Smooth muscle cell (in vitro differentiated cells): Measurements from ENCODE around the gene PLPP3. TPM values are rescaled to one million over a fixed set of nuclear protein-coding genes. Genes with fewer than 3 reads are reported as not detected.

Source experiments
- DNase-seq: peaks from one replicate; lab custom pipeline; 2025; ENCODE audit not compliant: unreplicated experiment; lab: John Stamatoyannopoulos, UW
- H2AFZ ChIP-seq: fragments of 200-600 bp; sonication (generic); 2 replicates; pipeline ENCODE4 v1.6.0; 2016; ENCODE audit warnings: antibody characterized with exemption, low read depth, mild to moderate bottlenecking
- H3F3A ChIP-seq: fragments of 200-600 bp; sonication (generic); 2 replicates; pipeline ENCODE4 v1.6.0; 2017; ENCODE audit warnings: antibody characterized with exemption, low read depth
- H3K27ac ChIP-seq: fragments of 200-600 bp; sonication (generic); 2 replicates; pipeline ENCODE4 v1.5.1; 2016; ENCODE audit warnings: low read depth, mild to moderate bottlenecking
- H3K27me3 ChIP-seq: fragments of 200-600 bp; sonication (generic); 2 replicates; pipeline ENCODE4 v1.6.1; 2016; ENCODE audit warnings: low read depth, mild to moderate bottlenecking
- H3K36me3 ChIP-seq: fragments of 200-600 bp; sonication (generic); 2 replicates; pipeline ENCODE4 v1.5.1; 2016; ENCODE audit warnings: low read depth
- H3K4me1 ChIP-seq: fragments of 200-600 bp; sonication (generic); 2 replicates; pipeline ENCODE4 v1.5.1; 2016; ENCODE audit warnings: low read depth
- H3K4me2 ChIP-seq: fragments of 200-600 bp; sonication (generic); 2 replicates; pipeline ENCODE4 v1.6.0; 2016; ENCODE audit warnings: mild to moderate bottlenecking
- H3K4me3 ChIP-seq: fragments of 200-600 bp; sonication (generic); 2 replicates; pipeline ENCODE4 v1.5.1; 2016; ENCODE audit warnings: mild to moderate bottlenecking
- H3K79me2 ChIP-seq: fragments of 200-600 bp; sonication (generic); 2 replicates; pipeline ENCODE4 v1.6.0; 2016; ENCODE audit warnings: low read depth, mild to moderate bottlenecking
- H3K9ac ChIP-seq: fragments of 200-600 bp; sonication (generic); 2 replicates; pipeline ENCODE4 v1.6.0; 2016; ENCODE audit warnings: low read depth
- H3K9me3 ChIP-seq: fragments of 200-600 bp; sonication (generic); replicated peaks from 2 replicates; pipeline ENCODE4 v1.5.1; 2016; ENCODE audit warnings: low read depth
- H4K20me1 ChIP-seq: fragments of 200-600 bp; sonication (generic); 2 replicates; pipeline ENCODE4 v1.6.0; 2016; ENCODE audit warnings: low read depth
- WGBS: methylation state at CpG from one replicate; pipeline ENCODE4 v1.1.7; 2016; ENCODE audit warnings: low lambda C conversion rate; 5-methylcytosine and 5-hydroxymethylcytosine counted together
- polyA plus RNA-seq: library from polyadenylated mRNA; unstranded; fragments of >200 nt; fragmentation: Nextera tagmentation; extraction: Ambion mirVana; gene quantifications from 2 replicates; pipeline ENCODE4 v1.2.1, GENCODE V29; 2016
- total RNA-seq: library from RNA; depleted of rRNA; stranded (reverse); fragments of >200 nt; gene quantifications from 2 replicates; pipeline ENCODE4 v1.2.3, GENCODE V29; 2014
- TF ChIP-seq, protein P1 (sequence below): fragments of 200-600 bp; sonication (generic); IDR thresholded peaks from 2 replicates; pipeline ENCODE4 v1.5.1; 2017; ENCODE audit warnings: borderline replicate concordance, mild to moderate bottlenecking, antibody characterized with exemption; ENCODE audit not compliant: insufficient read depth, poor library complexity, severe bottlenecking

PLPP3 gene
- total and polyA plus RNA-seq, 2 experiments from 2014 or later, result 56.9 to 81.5 TPM

DNA sequence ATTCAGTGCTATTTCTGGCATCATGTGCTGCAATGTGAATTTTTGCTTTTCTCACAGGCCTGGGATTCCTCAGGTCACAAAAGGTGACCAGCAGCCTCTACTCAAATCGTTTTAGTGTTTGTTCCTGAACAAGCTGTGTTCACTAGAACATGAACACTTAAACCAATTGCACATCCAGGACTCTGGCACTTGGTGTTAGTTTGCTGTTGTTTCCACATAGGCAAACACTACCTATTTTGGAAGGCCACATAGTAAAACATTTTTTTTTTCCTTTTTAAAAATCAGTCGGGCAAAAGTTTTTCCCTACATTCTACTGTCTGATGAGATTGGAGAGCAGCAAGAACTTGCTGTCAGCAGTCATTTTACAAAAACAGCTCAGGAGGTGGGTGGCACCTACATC, 83.2 kb downstream of the PLPP3 start:
- Histone ChIP-seq H3K4me3 (no peak overlapping the region), H3F3A (peaks cover 14% of the 10 kb centered on the region), H3K36me3 (no peaks in the 10 kb centered on the region), H3K9me3 (no peaks in the 10 kb centered on the region), H3K9ac (no peak overlapping the region), H3K27me3 (no peaks in the 10 kb centered on the region), H3K27ac (no peak overlapping the region), H3K79me2 (peaks cover 10% of the 10 kb centered on the region), H3K4me2 (no peak overlapping the region), H2AFZ (no peak overlapping the region), H4K20me1 (peaks cover 50% of the 10 kb centered on the region), H3K4me1 (peaks cover 18% of the 10 kb centered on the region)
- 74% methylated on average over 2 of the region's 2 CpGs for WGBS
- TF ChIP-seq, protein P1, sequence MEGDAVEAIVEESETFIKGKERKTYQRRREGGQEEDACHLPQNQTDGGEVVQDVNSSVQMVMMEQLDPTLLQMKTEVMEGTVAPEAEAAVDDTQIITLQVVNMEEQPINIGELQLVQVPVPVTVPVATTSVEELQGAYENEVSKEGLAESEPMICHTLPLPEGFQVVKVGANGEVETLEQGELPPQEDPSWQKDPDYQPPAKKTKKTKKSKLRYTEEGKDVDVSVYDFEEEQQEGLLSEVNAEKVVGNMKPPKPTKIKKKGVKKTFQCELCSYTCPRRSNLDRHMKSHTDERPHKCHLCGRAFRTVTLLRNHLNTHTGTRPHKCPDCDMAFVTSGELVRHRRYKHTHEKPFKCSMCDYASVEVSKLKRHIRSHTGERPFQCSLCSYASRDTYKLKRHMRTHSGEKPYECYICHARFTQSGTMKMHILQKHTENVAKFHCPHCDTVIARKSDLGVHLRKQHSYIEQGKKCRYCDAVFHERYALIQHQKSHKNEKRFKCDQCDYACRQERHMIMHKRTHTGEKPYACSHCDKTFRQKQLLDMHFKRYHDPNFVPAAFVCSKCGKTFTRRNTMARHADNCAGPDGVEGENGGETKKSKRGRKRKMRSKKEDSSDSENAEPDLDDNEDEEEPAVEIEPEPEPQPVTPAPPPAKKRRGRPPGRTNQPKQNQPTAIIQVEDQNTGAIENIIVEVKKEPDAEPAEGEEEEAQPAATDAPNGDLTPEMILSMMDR, result no peak
- no peak for DNase-seq

- 89% methylated on average over 10 of the region's 10 CpGs for WGBS
Observed at GRCh38 chr1:56495538-56495937, 83.8 kb downstream of the PLPP3 start.

DNA sequence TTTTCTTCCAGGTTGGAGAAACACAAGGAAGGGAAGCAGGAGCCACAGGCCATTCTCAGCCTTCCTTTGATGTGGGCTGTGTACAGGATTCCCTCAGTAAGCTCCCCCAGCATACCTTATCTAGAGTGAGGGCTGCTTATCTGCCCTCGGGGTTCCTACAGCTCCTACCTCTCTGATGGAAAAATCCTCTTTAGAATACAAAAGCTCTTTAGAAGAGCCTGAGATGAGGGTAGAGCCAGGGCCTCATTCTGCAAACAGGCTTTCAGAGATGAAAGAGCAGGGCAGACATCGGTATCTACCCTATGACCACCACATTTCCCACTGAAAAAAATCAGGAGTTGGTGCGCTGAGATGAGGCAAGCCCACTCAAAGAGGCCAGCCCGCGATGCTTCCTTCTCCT, 85.1 kb downstream of the PLPP3 start:
- no peak overlapping the region for H3K4me3 ChIP-seq
- H3K27ac ChIP-seq, result no peak overlapping the region
- peaks cover 35% of the 10 kb centered on the region for H4K20me1 ChIP-seq
- peaks cover 22% of the 10 kb centered on the region for H3F3A ChIP-seq
- H3K9ac ChIP-seq, result no peak overlapping the region
- TF ChIP-seq, protein P1, result no peak
- 27% methylated on average over 5 of the region's 5 CpGs for WGBS
- no peak for DNase-seq
- H3K27me3 ChIP-seq, result no peaks in the 10 kb centered on the region
- H3K36me3 ChIP-seq, result no peaks in the 10 kb centered on the region
- H3K79me2 ChIP-seq, result peaks cover 5% of the 10 kb centered on the region
- peaks cover 18% of the 10 kb centered on the region for H3K4me1 ChIP-seq
- no peak overlapping the region for H3K4me2 ChIP-seq
- H2AFZ ChIP-seq, result no peak overlapping the region
- H3K9me3 ChIP-seq, result no peaks in the 10 kb centered on the region

More at GRCh38 chr1:56495538-56495937, 83.8 kb downstream of the PLPP3 start:
- Histone ChIP-seq H3K27ac (no peak overlapping the region), H3K4me3 (no peak overlapping the region), H3K9ac (no peak overlapping the region), H3F3A (peaks cover 20% of the 10 kb centered on the region), H3K36me3 (no peaks in the 10 kb centered on the region), H3K9me3 (no peaks in the 10 kb centered on the region), H4K20me1 (peaks cover 47% of the 10 kb centered on the region), H3K79me2 (peaks cover 10% of the 10 kb centered on the region), H3K4me2 (no peak overlapping the region), H3K4me1 (peaks cover 18% of the 10 kb centered on the region), H3K27me3 (no peaks in the 10 kb centered on the region), H2AFZ (no peak overlapping the region)
- DNase-seq, result no peak
- TF ChIP-seq, protein P1, result no peak

DNA sequence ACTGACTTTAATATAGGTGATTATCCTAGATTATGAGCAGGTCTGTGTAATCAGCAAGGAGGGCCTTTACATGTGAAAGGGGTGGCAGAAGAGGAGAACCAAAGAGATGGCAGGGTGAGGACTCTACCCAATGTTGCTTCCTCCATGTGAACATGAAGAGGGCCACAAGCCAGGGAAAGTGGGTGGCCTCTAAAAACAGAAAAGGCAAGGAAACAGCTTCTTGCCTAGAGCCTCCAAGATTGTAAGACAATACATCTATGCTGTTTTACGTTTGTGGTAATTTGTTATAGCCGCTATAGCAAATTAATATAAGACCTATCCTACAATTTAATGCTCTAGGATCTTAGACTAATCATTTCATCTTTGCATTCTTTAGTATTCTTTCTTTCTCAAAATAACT, 85.5 kb downstream of the PLPP3 start:
- TF ChIP-seq, protein P1, result no peak
- H3K27ac ChIP-seq, result no peak overlapping the region

More for the DNA sequence above, 85.5 kb downstream of the PLPP3 start:
- Histone ChIP-seq H3K79me2 (no peaks in the 10 kb centered on the region), H3K27me3 (no peaks in the 10 kb centered on the region), H4K20me1 (peaks cover 30% of the 10 kb centered on the region), H3K36me3 (no peaks in the 10 kb centered on the region), H3K4me1 (peaks cover 18% of the 10 kb centered on the region), H3F3A (peaks cover 22% of the 10 kb centered on the region), H3K9ac (no peak overlapping the region), H2AFZ (no peak overlapping the region), H3K9me3 (no peaks in the 10 kb centered on the region), H3K4me2 (no peak overlapping the region), H3K4me3 (no peak overlapping the region)
- DNase-seq, result no peak
- 92% methylated on average over 2 of the region's 2 CpGs for WGBS
